NCI-H1105 (cell line): ENCODE data around the gene UQCC2.

Experiments used
- DNase-seq: peaks from one replicate; lab custom pipeline; 2025; lab: John Stamatoyannopoulos, UW

Gene UQCC2

GRCh38 chr6:33725222-33725621 is 13.7 kb upstream of the UQCC2 start:
- DNase-seq, result no peak

GRCh38 chr6:33724102-33725023 is 12.9 kb upstream of the UQCC2 start:
- no peak for DNase-seq

- DNase-seq, result no peak
Measured at GRCh38 chr6:33723371-33724085, 12.0 kb upstream of the UQCC2 start.

- DNase-seq, result no peak
Measured at GRCh38 chr6:33722103-33722623, 10.7 kb upstream of the UQCC2 start.

- DNase-seq, result no peak
Measured at GRCh38 chr6:33721508-33721907, 10.0 kb upstream of the UQCC2 start.

GRCh38 chr6:33720998-33721397 is 9.5 kb upstream of the UQCC2 start:
- no peak for DNase-seq

- DNase-seq, result no peak
Measured at GRCh38 chr6:33719326-33719987, 8.0 kb upstream of the UQCC2 start.

- no peak for DNase-seq
Measured at GRCh38 chr6:33718713-33719112, 7.2 kb upstream of the UQCC2 start.

- no peak for DNase-seq
Measured at GRCh38 chr6:33717934-33718455, 6.5 kb upstream of the UQCC2 start.

- DNase-seq, result no peak
Measured at GRCh38 chr6:33716890-33717632, 5.6 kb upstream of the UQCC2 start.

GRCh38 chr6:33716379-33716778 is 4.9 kb upstream of the UQCC2 start:
- no peak for DNase-seq

- no peak for DNase-seq
Measured at GRCh38 chr6:33714385-33715040, 3.0 kb upstream of the UQCC2 start.

GRCh38 chr6:33713786-33714185 is 2.3 kb upstream of the UQCC2 start:
- DNase-seq, result no peak

- no peak for DNase-seq
Measured at GRCh38 chr6:33712914-33713313, 1.4 kb upstream of the UQCC2 start.

GRCh38 chr6:33710296-33711121 is 991 bp downstream of the UQCC2 start:
- no peak for DNase-seq

- DNase-seq, result no peak
Measured at GRCh38 chr6:33709605-33710295, 1.8 kb downstream of the UQCC2 start.

GRCh38 chr6:33708516-33709204 is 2.8 kb downstream of the UQCC2 start:
- no peak for DNase-seq

GRCh38 chr6:33707771-33708170 is 3.7 kb downstream of the UQCC2 start:
- no peak for DNase-seq
